GM21619 (cell line): ENCODE data around the gene NGDN.
"Not testable (repeated sequence)": the region's sequence is repeated elsewhere in the genome, so short reads cannot be mapped to it uniquely, and the experiment has no call there.

Source experiments
- ATAC-seq: cut with Tn5 transposase; IDR thresholded peaks from one replicate; pipeline ENCODE4 v1.9.1; 2021; ENCODE audit not compliant: unreplicated experiment

Gene NGDN, protein sequence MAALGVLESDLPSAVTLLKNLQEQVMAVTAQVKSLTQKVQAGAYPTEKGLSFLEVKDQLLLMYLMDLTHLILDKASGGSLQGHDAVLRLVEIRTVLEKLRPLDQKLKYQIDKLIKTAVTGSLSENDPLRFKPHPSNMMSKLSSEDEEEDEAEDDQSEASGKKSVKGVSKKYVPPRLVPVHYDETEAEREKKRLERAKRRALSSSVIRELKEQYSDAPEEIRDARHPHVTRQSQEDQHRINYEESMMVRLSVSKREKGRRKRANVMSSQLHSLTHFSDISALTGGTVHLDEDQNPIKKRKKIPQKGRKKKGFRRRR

DNA sequence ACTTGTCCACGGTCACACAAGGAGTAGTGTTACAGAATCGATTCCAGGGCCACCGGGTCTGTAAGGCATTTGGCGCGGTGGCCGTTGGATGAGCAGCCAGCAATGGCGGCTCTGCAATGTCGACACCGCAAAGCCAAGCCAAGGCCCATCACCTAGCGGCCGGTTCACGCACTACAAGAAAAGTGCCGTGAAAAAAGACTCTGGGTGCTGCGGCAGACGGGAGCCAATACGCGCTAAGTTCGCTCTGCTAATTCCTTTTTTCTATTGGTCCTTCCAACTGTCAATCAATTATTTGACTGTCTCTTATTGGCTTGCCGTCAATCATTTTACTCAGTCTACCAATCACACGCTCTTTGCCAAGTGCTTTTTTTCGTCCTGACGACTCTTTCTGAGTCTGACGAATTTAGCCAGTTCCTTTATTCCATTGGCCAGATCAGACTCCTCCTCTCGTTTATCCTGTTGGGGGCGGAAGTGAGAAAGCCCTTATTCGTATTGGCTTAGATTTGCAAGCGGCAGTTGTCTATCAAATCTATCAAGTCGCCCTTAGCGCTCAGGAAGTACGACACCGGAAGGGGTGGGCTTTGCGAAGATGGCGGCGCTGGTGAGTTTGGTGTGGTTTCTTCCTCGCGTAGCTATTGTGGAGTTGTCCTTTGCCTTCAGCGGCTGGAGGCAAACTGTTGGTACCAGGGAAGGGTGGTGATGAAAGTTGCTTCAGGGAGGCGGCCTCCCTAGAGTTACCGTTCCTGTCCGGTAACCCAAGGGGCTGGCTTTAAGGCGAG is at the start of gene NGDN:
NGDN (plus strand) TSS at position 577 of the 779 bp plus-strand sequence; CDS start at position 590, 13 bp downstream.
- ATAC-seq = peak; percentile 94

DNA sequence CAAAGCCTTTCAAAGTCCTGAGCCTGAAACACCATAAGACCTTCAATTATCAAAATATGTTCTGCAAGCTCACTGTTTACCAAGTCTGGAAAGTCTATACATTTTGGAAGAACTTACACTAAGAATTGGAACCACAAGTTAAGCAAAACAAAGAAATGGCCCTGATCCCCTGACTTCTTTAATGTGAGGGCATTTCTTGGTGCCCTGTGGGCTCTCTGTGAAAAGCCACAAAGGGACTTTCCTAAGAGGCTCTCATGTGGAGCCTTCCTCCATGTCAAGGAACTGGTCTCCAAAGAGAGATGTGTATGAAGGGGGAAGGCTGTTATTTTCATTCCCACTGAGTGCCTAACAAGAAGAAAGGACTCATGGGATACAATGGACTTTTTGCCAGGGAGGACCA is 47.9 kb upstream of the NGDN start:
- no peak for ATAC-seq

DNA sequence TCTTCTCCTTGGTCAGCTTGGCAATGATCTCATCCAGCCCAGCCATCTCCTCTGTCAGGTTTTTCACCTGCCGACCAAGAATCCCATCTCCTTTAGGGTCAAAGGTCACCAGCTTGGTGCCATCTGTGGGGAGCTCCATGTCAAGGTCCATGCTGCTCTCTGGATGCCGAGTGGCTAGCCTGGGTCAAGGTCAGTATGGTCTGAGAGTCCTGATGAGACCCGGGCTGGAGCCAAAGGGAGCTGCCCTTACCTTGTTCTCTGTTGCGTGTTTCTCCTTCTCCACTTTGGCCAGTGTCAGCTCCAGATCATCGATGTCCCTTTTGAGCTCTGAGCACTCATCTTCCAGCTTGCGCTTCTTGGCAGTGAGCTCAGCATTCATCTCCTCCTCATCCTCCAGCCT is 45.8 kb upstream of the NGDN start:
- no peak for ATAC-seq

DNA sequence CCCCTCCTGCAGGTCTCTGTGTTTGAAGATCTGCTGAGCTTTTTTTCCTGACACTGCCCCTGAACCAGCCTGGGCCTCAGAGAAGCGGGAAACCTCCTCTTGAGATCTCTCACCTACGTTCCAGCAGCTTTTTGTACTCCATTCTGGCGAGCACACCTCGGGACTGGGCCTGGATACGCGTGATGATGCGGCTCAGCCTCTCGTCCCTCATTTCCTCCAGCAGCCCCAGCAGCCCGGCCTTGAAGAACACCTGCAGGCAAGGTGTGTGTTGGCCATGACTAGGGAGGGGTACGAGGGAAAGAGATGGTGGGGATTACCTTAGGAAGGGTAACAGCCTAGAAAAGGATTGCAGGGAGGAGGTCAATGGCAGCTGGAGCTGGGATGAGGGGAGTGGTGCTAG is 44.3 kb upstream of the NGDN start:
- no peak for ATAC-seq

DNA sequence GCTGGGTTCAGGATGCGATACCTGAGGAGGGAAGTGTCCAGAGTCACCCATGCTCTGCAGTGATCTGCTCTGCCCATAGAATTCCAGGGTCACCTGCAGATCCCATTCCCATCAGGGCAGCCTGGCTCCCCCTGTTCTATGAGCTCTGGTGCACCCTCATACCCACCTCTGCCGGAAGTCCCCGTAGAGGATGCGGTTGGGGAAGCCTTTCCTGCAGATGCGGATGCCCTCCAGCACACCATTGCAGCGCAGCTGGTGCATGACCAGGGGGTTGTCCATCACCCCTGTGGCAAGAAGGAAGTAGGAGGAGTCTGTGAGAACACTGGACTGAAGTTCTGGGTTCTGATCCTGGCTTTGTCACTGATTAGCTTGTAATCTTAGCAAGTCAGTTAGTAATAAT is 43.7 kb upstream of the NGDN start:
- not testable (repeated sequence) for ATAC-seq

DNA sequence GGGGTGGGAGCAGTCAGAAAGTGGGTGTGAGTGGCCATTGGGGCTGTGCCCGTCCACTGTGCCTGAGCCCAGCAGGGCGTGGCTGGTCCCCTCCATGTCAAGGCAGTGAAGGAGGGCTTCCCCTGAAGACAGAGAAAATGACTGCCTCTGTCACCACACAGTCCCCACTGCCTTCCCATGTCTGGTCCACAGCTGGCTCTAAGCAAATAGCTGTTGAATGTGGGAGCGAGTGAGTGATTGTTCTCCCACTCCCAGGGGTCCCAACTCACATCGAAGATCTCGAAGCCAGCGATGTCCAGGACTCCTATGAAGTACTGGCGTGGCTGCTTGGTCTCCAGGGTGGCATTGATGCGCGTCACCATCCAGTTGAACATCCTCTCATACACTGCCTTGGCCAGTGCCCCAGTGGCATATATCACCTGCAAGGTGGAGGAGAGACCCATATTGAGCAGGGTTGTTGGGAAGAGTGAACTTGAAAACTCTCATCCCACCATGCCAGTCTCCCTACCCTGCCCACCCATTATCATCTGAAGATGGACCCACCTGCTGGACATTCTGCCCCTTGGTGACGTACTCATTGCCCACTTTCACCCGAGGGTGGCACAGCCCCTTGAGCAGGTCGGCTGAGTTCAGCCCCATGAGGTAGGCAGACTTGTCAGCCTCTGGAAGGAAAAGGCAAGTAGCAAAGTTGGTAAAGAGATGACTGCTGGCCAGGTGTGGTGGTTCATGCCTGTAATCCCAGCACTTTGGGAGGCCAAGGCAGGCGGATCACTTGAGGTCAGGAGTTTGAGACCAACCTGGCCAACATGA is 40.6 kb upstream of the NGDN start:
- ATAC-seq = no peak

DNA sequence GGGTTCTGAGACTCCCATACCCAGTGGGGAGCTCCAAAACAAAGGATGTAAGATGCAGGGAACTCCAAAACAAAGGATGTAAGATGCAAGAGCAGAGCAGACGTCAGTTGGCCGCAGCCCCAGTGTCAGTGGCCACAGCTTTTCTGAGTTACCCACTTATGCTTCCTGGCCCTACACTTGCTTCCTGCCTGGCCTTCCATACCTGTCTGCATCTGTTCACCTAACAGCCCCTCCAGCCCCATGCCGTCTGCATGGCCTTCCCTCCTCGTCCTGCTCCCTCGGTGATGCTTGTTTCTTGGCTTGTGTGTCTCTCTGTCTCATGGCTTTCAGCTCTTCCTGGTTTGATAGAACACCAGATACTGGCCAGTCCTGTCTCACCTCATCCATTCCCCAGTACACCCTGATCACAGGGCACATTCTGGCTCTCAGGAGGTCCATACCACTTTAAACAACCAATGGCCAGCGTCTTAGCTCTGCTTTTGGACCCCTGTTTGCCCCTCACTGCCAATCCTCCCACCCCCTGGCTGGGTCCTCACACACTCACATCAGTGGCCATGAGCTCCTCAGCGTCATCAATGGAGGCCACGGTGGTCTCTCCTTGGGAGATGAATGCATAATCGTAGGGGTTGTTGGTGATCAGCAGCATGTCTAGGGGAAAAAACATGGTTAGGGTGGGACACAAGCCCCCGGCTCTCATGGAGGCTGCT is 39.3 kb upstream of the NGDN start:
- ATAC-seq = no peak

DNA sequence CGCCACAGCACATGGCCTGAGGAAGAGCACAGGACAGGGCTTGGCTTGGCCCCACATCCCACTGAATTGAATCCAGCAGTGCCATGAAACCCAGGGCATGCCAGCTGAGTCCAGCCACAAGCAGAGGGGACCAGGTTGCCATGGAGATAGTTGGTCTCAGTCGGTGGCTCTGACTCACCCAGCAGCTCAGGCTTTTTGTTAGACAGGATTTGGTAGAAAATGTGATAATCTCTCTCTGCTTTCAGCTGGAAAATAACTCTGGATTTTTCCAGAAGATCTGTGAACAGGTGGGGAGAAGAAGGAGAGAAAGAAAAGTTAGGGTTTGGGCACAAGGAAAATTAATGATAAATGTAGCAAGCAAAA is 38.8 kb upstream of the NGDN start:
- no peak for ATAC-seq

DNA sequence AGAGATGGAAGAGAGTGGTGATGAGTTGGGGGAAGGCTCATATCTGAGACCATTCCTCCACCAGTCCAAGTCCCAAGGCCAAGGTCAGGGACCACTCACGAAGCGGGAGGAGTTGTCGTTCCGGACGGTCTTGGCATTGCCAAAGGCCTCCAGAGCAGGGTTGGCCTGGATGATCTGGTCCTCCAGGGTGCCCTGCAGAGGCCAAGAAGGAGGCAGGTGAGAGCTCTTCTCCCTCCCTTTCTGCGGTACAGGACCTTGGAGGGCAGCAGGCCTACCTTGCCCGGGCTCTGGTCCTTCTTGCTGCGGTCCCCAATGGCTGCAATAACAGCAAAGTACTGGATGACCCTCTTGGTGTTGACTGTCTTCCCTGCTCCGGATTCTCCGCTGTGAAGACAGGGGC is 38.0 kb upstream of the NGDN start:
- ATAC-seq = no peak

DNA sequence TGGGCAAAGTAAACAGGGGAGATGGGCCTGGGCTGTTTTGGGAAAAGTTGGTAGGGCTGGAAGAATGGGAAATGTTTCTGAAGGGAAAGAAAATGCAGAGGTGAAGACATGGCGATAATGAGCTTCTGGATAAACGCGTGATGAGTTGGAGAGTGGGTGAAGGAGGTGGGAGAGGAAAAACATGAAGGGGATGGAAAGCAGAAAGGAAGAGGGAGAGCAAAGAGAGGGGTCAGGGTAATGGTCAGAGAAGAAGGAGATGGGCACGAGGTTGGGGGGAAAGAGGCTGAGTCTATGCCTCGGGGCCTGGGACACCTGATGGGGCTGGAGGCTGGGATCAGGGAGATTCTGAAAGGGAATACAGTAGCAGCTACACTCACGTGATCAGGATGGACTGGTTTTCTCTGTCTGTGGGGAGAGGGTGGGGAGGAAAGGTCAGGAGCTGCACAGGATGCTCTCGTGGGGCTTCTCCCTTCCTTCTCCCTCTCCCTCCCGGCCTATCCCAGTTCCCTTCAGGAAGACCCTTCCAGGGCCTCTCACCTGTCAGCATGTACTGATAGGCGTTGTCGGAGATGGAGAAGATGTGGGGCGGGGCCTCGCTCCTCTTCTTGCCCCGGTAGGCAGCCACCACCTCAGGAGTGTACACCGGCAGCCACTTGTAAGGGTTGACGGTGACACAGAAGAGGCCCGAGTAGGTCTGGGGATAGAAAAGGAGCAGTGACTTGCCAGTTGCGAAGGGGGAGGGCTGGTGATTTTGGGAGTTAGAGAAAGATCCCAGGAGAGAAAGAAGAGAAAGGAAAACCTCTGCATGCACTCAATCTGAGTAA is 37.2 kb upstream of the NGDN start:
- no peak for ATAC-seq

DNA sequence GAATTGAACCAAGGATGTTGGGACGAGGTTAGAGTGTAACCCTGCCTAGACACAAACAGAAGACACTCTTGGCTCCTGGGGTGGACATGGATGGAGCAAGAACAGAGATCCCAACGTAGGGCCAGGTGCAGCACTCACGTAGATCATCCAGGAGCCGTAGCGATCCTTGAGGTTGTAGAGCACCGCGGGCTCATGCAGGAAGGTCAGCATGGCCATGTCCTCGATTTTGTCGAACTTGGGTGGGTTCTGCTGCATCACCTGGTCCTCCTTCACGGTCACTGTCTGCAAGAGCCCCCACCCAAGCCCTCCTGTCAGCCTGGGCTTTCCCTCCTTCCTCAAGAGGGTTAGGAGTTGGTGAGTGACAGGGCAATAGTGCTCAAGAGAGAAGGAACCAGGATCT is 36.6 kb upstream of the NGDN start:
- no peak for ATAC-seq

DNA sequence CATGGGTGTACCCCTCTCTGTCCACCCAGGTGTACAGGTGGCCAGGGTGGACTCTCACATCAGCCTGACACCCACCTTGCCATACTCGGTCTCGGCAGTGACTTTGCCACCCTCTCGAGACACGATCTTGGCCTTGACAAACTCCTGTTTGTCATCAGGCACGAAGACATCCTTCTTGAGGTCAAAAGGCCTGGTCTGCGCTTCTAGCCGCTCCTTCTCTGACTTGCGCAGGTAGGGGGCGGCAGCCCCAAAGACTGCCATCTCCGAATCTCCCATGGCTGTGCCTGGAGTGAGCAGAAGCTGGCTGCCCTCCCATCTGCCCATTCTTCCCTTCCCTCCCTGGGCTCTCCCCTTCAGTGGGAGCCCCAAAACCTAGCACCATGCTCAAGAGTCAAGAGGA is 36.0 kb upstream of the NGDN start:
- no peak for ATAC-seq

DNA sequence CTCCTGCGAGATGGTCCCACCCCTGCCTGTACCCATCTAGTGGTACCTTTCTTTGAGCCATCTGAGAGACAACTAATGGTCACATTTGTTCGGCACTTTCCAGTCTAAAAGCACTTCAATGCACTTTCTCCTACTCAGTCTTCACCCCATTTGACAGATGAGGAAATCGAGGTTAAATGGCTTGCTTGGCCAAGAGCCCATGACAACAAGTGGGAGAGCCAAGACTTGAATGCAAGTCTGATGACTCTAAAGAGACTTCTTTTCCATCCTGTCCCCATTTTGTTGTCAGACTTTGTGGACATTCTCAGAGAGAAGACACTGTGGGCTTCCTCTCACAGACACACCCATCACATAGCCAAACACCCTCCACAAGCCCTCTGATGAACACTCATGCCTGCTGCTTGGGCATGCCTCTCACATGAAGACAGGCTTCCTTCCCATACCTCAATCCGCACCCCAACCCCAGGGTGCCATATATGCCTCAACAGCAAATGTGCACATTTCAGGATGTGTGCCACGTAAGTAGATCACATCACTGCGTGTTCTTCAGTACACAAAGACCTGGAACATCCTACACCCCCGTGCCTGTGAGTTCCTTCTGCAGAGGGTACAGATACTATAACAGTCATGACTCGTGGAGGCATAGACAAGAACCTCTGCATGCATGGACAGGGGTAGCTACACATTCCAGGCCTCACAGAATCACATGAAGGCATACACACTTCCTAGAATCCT is 34.8 kb upstream of the NGDN start:
- ATAC-seq = no peak

DNA sequence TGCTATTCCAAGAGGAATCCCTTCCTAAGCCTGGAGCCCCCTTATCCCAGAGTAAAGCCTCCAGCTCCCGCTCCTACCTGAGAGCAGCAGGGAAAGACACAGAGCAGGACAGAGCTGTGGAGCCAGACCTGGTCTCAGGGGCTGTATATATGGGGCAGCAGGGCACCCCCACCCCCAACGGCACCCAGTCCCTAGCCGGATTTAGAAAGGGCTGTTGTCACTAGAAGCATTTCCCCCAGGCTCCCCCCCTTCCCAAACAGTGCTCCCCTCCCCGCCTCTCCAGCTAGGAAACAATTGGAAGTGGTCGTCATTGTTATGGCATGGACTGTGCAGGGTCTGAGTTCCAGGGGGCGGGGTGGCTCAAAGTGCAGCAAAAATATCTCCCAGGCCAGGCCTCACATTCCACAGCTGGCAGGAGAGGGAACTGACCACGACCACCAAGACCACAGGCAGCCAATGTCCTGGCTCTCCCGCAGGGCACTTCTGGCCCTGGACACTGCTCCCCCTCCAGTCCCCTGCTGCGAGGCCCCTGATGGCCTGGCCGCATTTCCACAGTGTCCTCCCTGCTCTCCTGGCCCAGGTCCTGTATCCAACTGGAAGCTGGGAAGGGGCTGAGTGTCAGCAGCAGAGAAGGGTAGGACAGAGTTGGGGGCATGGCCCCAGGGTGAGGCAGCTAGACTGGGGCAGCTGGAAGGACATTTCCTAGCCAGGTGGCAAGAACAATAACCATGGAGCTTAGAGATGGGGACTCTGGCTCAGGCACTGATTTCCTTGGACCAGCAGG is 33.8 kb upstream of the NGDN start, which contains the start of gene MYH7:
MYH7 (minus strand) TSS at position 118 of the 784 bp plus-strand sequence. CDS start 1,928 bp downstream, outside the sequence.
- no peak for ATAC-seq

DNA sequence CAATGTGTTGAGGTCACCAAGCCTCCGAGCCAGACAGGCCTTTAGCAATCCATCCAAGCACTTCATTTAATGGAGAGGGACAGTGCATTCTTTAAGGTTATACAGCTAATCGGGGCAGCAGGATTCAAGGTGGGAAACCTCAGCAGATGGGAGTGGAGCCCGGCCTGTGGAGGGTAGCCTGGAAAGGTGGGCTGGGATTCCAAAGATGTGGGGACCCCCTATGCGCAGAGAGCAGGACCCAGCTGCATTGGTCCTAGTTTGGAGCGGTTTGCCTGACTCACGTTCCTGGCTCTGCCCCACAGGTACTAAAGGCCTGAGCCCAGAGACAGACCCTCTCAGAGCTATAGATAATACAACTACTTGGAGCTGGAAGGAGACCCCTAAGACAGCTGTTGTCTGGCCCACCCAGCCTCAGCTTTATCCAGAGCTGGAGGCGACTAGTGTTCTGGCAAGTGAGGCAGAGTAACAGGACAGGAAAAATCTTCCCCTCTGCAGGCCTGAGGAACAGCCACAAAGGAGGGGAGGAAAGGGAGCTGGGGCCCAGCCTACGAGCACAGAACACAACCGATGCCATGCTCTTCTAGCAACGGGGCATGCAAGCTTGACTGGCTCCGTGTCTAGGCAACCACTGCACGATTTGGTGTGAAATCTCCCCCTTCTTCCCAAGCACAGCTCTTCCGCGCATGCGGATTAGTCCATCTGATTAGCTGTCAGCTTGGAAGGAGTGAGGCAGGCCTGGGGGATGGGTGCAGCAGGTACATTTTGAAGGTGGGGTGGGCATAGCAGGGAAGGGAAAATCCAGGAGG is 33.0 kb upstream of the NGDN start:
- ATAC-seq = no peak

DNA sequence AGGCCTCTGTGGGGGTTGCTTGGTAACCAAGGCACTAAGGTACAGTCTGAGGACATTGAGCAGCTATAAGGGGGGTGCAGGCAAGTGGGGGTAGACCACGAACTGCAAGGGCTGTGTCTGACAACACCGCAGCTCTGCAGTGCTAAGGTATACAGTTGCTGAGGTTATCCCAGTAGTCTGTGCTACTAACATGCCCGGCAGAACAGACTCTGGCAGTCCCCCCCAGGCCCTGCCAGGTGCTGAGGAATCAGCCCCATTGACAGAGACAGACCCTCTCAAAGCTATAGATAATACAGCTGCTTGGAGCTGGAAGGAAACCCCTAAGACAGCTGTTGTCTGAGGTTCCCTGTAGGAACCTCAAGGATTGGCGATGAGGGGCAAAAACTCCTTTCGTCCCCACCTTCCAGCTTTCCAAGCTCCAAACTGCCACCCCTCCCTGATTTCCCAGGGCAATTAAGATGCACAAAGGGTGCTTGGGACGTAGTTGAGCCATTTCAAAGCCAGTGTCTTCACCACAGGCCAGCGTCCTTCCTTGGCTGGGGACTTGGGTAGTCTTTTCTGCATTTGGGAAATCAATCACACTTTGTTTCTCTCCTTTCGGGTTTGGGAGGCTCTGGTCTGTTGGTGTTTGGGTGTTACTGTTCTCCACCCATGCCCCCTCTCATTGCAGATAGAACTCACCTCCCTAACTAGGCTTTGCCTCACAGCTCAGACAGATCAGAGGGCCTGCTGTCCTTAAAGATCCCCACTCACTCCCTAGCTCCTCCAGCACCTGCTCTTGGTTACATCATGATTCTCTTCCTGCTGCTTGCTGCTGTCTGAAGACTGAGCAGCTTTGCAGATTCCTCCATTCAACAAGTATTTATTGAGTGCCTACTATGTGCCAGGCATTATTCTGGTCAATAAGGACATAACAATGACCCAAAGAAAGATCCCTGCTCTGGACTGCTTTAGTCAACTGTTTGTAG is 32.1 kb upstream of the NGDN start:
- no peak for ATAC-seq
